ENCODE measurements around the gene HSH2D.

Gene HSH2D

DNA sequence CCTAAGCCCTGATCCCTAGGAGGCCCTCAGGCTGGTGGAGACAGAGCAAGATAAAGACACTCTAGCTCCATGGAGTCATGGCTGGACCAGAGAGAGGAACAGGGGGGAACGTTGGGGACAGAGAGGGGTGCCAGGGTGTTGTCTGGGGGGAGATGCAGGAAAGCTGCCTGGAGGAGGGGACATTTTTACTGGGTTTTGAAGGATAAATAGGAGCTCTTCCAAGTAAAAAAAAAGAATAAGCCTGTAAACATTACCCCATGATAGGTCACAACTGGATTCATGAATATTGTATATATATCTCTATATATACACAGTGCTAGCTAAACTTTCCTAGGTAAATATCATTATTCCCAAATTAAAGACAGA lies 714 bp downstream of the HSH2D start:
- no peak for TF ChIP-seq TAF1 (IDR thresholded peaks at IDR 0.05; ENCODE audit: borderline replicate concordance, insufficient read depth, low read length)
- no peak for TF ChIP-seq POLR2AphosphoS5 (IDR thresholded peaks at IDR 0.05; ENCODE audit: low read depth, low read length)
- TF ChIP-seq REST (IDR thresholded peaks at IDR 0.05; ENCODE audit: insufficient read depth in 1 of 2, low read depth in 2 of 2, low read length in 2 of 2): no peak
- no peak for TF ChIP-seq FOXP2 (optimal IDR thresholded peaks at IDR 0.05; ENCODE audit: borderline replicate concordance, extremely low read depth, extremely low read length, insufficient read depth)
- TF ChIP-seq SIN3A (IDR thresholded peaks at IDR 0.05; ENCODE audit: borderline replicate concordance, insufficient read depth, low read length): no peak

DNA sequence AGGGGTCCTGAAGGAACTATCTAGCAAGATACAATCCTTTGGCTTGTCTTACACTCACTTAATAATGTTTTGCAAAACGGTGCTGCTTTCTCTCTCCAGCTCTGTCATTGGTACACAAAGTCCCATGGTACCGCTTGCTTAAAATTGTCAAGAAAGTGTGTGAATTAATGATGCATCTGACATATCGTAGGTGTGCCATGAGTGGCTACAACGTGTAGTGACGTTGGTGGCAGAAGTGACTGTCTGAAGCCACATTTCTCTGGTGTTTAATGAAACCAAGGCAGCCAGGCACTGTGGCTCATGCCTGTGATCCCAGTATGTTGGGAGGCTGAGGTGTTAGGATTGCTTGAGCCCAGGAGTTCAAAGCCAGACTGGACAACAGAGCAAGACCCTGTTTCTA lies 2.6 kb downstream of the HSH2D start:
- TF ChIP-seq REST (IDR thresholded peaks at IDR 0.05; ENCODE audit: insufficient read depth in 1 of 2, low read depth in 2 of 2, low read length in 2 of 2) (no peak), SIN3A (IDR thresholded peaks at IDR 0.05; ENCODE audit: borderline replicate concordance, insufficient read depth, low read length) (no peak), FOXP2 (optimal IDR thresholded peaks at IDR 0.05; ENCODE audit: borderline replicate concordance, extremely low read depth, extremely low read length, insufficient read depth) (no peak)

DNA sequence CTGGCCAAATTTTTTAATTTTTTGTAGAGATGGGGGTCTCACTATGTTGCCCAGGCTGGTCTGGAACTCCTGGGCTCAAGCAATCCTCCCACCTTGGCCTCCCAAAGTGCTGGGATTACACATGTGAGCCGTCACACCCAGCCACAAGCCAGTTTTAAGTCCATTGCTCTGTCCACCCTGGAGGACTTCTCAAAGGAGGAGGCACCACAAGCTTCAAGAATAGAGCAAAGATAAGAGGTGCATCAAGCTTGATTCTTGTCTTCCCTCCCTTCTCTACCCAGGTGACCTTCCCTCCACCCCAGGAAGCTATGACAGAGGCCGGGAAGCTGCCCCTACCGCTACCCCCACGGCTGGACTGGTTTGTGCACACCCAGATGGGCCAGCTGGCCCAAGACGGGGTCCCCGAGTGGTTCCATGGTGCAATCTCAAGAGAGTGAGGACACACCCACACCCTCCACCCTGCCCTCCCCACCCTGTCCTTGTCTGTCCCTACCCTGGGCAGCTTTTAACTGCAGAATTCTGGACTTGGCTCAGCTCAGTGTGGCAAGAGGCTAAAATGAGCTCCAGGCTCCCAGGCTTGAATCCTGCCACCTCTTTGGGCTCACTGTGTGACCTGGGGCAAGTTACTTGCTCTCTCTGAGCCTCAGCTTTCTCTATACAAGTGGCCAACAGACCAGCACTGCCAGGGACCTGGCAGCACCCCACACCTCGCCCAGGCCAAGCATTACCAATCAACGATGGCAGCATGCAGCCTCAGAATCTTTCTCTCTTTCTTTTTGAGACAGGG lies 5.2 kb downstream of the HSH2D start:
- TF ChIP-seq REST (IDR thresholded peaks at IDR 0.05; ENCODE audit: insufficient read depth in 1 of 2, low read depth in 2 of 2, low read length in 2 of 2) (no peak), POLR2AphosphoS5 (IDR thresholded peaks at IDR 0.05; ENCODE audit: low read depth, low read length) (no peak), SIN3A (IDR thresholded peaks at IDR 0.05; ENCODE audit: borderline replicate concordance, insufficient read depth, low read length) (no peak), TAF1 (IDR thresholded peaks at IDR 0.05; ENCODE audit: borderline replicate concordance, insufficient read depth, low read length) (no peak), FOXP2 (optimal IDR thresholded peaks at IDR 0.05; ENCODE audit: borderline replicate concordance, extremely low read depth, extremely low read length, insufficient read depth) (no peak)

DNA sequence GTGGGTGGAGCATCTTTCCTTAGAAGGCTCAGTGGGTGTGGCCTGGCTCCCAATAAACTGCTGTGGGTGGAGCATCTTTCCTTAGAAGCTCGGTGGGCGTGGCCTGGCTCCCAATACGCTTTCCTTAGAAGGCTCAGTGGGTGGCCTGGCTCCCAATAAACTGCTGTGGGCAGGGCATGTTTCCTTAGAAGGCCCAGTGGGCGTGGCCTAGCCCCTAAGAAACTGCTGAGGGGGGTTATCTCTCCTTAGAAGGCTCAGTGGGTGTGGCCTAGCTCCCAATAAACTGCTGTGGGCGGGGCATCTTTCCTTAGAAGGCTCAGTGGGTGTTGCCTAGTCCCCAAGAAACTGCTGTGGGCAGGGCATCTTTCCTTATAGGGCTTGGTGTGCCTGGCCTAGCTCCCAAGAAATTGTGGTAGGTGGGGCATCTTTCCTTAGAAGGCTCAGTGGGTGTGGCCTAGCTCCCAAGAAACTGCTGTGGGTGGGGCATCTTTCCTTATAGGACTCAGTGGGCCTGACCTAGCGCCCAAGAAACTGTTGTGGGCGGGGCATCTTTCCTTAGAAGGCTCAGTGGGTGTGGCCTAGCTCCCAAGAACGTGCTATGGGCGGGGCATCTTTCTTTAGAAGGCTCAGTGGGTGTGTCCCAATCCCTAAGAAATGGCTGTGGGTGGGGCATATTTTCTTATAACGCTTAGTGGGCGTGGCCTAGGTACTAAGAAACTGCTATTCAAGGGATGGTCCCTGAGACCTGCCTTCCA lies 10.3 kb downstream of the HSH2D start:
- TF ChIP-seq POLR2AphosphoS5 (IDR thresholded peaks at IDR 0.05; ENCODE audit: low read depth, low read length) (no peak), REST (IDR thresholded peaks at IDR 0.05; ENCODE audit: insufficient read depth in 1 of 2, low read depth in 2 of 2, low read length in 2 of 2) (no peak), SIN3A (IDR thresholded peaks at IDR 0.05; ENCODE audit: borderline replicate concordance, insufficient read depth, low read length) (no peak), TAF1 (IDR thresholded peaks at IDR 0.05; ENCODE audit: borderline replicate concordance, insufficient read depth, low read length) (no peak), FOXP2 (optimal IDR thresholded peaks at IDR 0.05; ENCODE audit: borderline replicate concordance, extremely low read depth, extremely low read length, insufficient read depth) (no peak)
